Neural cell (in vitro differentiated cells): Measurements from ENCODE around the gene TPCN1. TPM values are rescaled to one million over a fixed set of nuclear protein-coding genes. Genes with fewer than 3 reads are reported as not detected.

Source experiments
- H2AFZ ChIP-seq: fragments of 200-600, 300-800 bp; sonication (generic), shearing (Covaris generic); 2 replicates; pipeline ENCODE4 v1.6.0; 2014; ENCODE audit warnings: low read depth, mild to moderate bottlenecking, antibody characterized with exemption, low read length, moderate library complexity
- H3F3A ChIP-seq: fragments of 200-600 bp; shearing (Covaris generic); 2 replicates; pipeline ENCODE4 v1.6.1; 2016; ENCODE audit warnings: mild to moderate bottlenecking, moderate library complexity, mixed read lengths, antibody characterized with exemption, low read length; ENCODE audit not compliant: insufficient read depth, poor library complexity, severe bottlenecking
- H3K27ac ChIP-seq: fragments of 200-600, 300-800 bp; sonication (generic), shearing (Covaris generic); 2 replicates; pipeline ENCODE4 v1.5.1; 2014; ENCODE audit warnings: mild to moderate bottlenecking, low read length, moderate library complexity
- H3K27me3 ChIP-seq: fragments of 300-800, 200-600 bp; sonication (generic), shearing (Covaris generic); 2 replicates; pipeline ENCODE4 v1.6.0; 2014; ENCODE audit warnings: mild to moderate bottlenecking, low read depth, low read length, moderate library complexity; ENCODE audit not compliant: insufficient read depth
- H3K36me3 ChIP-seq: fragments of 300-800, 200-600 bp; sonication (generic), shearing (Covaris generic); 2 replicates; pipeline ENCODE4 v1.5.1; 2014; ENCODE audit warnings: mild to moderate bottlenecking, antibody characterized with exemption, low read length, moderate library complexity; ENCODE audit not compliant: insufficient read depth
- H3K4me2 ChIP-seq: fragments of 300-800, 200-600 bp; sonication (generic), shearing (Covaris generic); 2 replicates; pipeline ENCODE4 v1.6.0; 2014; ENCODE audit warnings: mild to moderate bottlenecking, low read length
- H3K4me3 ChIP-seq: fragments of 300-800, 200-600 bp; sonication (generic), shearing (Covaris generic); 2 replicates; pipeline ENCODE4 v1.5.1; 2014; ENCODE audit warnings: mild to moderate bottlenecking, low read length, moderate library complexity
- H3K79me2 ChIP-seq: fragments of 200-600 bp; shearing (Covaris generic); replicated peaks from 2 replicates; pipeline ENCODE4 v1.6.0; 2014; ENCODE audit warnings: mild to moderate bottlenecking, low read length, moderate library complexity; ENCODE audit not compliant: insufficient read depth
- H3K9ac ChIP-seq: fragments of 300-800, 200-600 bp; sonication (generic), shearing (Covaris generic); 2 replicates; pipeline ENCODE4 v1.6.1; 2016; ENCODE audit warnings: mild to moderate bottlenecking, low read length, mixed read lengths
- H3K9me2 ChIP-seq: fragments of 200-600 bp; shearing (Covaris generic); 2 replicates; pipeline ENCODE4 v1.6.1; 2016; ENCODE audit warnings: mild to moderate bottlenecking, low read length, mixed read lengths; ENCODE audit not compliant: insufficient read depth
- H3K9me3 ChIP-seq: fragments of 200-600, 300-800 bp; sonication (generic), shearing (Covaris generic); 2 replicates; pipeline ENCODE4 v1.6.1; 2016; ENCODE audit warnings: mild to moderate bottlenecking, mixed run types, low read length, moderate library complexity, mixed read lengths
- H4K20me1 ChIP-seq: fragments of 200-600 bp; shearing (Covaris generic); 2 replicates; pipeline ENCODE4 v1.6.1; 2016; ENCODE audit warnings: mild to moderate bottlenecking, mixed run types; ENCODE audit not compliant: insufficient read depth
- EP300 ChIP-seq: fragments of 450-650 bp; conservative IDR thresholded peaks from 2 replicates; pipeline ENCODE4 v1.6.1; 2014; ENCODE audit warnings: antibody characterized with exemption, mild to moderate bottlenecking, moderate library complexity; ENCODE audit not compliant: poor library complexity, severe bottlenecking
- EZH2 ChIP-seq: fragments of 200-600, 300-800 bp; shearing (Covaris generic), sonication (generic); IDR thresholded peaks from 2 replicates; pipeline ENCODE4 v1.6.1; 2014; ENCODE audit warnings: antibody characterized with exemption, low read length, borderline replicate concordance, mild to moderate bottlenecking; ENCODE audit not compliant: insufficient read depth, poor library complexity, severe bottlenecking
- MXI1 ChIP-seq: fragments of 450-650 bp; conservative IDR thresholded peaks from 2 replicates; pipeline ENCODE4 v1.6.1; 2014; ENCODE audit warnings: antibody characterized with exemption, mild to moderate bottlenecking; ENCODE audit not compliant: poor library complexity, severe bottlenecking
- POLR2AphosphoS5 ChIP-seq: IDR thresholded peaks from 2 replicates; pipeline ENCODE4 v1.6.1; 2012
- RAD21 ChIP-seq: fragments of 450-650 bp; conservative IDR thresholded peaks from 2 replicates; pipeline ENCODE4 v1.6.1; 2014; ENCODE audit warnings: antibody characterized with exemption, mild to moderate bottlenecking, moderate library complexity
- SMC3 ChIP-seq: fragments of 450-650 bp; conservative IDR thresholded peaks from 2 replicates; pipeline ENCODE4 v1.6.1; 2014; ENCODE audit warnings: antibody characterized with exemption, mild to moderate bottlenecking, moderate library complexity; ENCODE audit not compliant: poor library complexity
- TAF1 ChIP-seq: IDR thresholded peaks from 2 replicates; pipeline ENCODE4 v1.6.1; 2012; ENCODE audit warnings: low read depth
- polyA plus RNA-seq: library from polyadenylated mRNA; depleted of rRNA; stranded (reverse); fragments of >200 nt; gene quantifications from 2 replicates; pipeline ENCODE4 v1.2.3, GENCODE V29; 2014
- TF ChIP-seq, protein P1 (sequence below): IDR thresholded peaks from 2 replicates; pipeline ENCODE4 v1.6.1; 2012; ENCODE audit warnings: borderline replicate concordance
- TF ChIP-seq, protein P2 (sequence below): fragments of 450-650 bp; IDR thresholded peaks from 2 replicates; pipeline ENCODE4 v1.5.1; 2014; ENCODE audit warnings: antibody characterized with exemption, mild to moderate bottlenecking, moderate library complexity; ENCODE audit not compliant: poor library complexity, severe bottlenecking

Gene TPCN1
- polyA plus RNA-seq, 1 donor from 2014 or later: 4.0 TPM

DNA sequence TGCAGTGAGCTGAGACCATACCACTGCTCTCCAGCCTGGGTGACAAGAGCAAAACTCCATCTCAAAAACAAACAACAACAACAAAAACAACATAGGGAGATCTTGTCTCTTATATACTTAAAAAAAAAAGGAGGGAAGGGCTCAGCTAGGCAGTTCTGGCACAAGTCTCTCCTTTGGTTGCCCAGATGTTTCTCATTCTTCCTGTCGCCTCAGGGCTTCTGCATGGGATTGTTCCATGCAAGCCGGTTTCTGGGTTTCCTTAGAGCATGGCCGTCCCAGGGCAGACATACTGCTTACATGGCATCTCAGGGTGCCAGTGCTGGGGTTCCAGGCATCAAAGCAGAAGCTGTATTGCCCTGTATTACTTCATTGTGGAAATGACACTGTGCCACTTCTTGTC is 118.8 kb downstream of the TPCN1 start:
- no peak overlapping the region for H3K4me2 ChIP-seq
- no peaks in the 10 kb centered on the region for H4K20me1 ChIP-seq
- H3K27me3 ChIP-seq: peaks cover 9% of the 10 kb centered on the region
- H3K9ac ChIP-seq: no peak overlapping the region
- H3K36me3 ChIP-seq: no peaks in the 10 kb centered on the region
- H2AFZ ChIP-seq: no peak overlapping the region
- H3K9me3 ChIP-seq: no peaks in the 10 kb centered on the region
- no peaks in the 10 kb centered on the region for H3K9me2 ChIP-seq
- no peaks in the 10 kb centered on the region for H3K79me2 ChIP-seq
- no peak overlapping the region for H3K4me3 ChIP-seq
- no peak for TF ChIP-seq TAF1
- no peak for TF ChIP-seq EZH2
- no peak overlapping the region for H3K27ac ChIP-seq
- H3F3A ChIP-seq: no peaks in the 10 kb centered on the region

DNA sequence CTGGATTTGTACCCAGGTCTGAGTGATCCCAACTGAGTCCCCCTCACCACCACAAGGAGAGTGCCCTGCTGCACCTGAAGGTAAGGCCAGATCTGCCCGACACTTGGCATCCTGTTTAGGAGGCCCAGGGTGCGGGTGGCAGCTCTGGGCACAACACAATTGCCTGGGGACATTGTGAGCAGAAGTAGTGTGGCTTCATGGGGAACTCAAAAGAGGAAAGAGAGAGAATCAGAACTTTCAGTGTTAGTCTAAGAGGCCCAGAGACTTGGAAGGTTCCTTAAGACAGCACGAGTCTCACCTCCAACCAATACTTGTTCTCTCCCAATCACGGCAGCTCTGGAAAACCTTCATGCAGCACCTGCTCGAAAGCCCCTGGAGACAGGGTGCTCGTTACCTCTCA is 120.3 kb downstream of the TPCN1 start:
- no peaks in the 10 kb centered on the region for H3K9me2 ChIP-seq
- no peaks in the 10 kb centered on the region for H3K79me2 ChIP-seq
- no peak overlapping the region for H3K9ac ChIP-seq
- H3K27ac ChIP-seq: no peak overlapping the region
- H3F3A ChIP-seq: no peaks in the 10 kb centered on the region
- no peak overlapping the region for H3K4me3 ChIP-seq
- H3K9me3 ChIP-seq: no peaks in the 10 kb centered on the region
- H2AFZ ChIP-seq: no peak overlapping the region
- H4K20me1 ChIP-seq: no peaks in the 10 kb centered on the region
- no peaks in the 10 kb centered on the region for H3K27me3 ChIP-seq
- no peak for TF ChIP-seq SMC3
- TF ChIP-seq POLR2AphosphoS5: no peak
- TF ChIP-seq MXI1: no peak
- no peaks in the 10 kb centered on the region for H3K36me3 ChIP-seq
- no peak overlapping the region for H3K4me2 ChIP-seq

DNA sequence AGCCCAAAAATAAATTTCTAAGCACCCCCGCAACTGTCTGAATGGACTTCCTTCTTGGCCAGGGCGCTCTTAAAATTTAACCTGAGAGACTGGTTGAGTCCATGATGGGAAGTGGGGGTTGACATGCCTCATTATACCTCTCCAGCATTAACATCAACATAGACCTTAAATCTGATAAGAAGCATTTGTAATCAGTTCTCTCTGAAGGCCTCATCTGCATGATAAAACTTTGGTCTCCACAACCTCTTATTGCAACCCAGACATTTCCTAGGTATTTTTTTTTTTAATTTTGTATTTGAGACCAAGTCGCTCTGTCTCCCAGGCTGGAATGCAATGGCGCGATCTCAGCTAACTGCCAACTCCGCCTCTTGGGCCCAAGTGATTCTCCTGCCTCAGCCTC is 124.1 kb downstream of the TPCN1 start:
- no peaks in the 10 kb centered on the region for H3K27me3 ChIP-seq
- H3K4me3 ChIP-seq: no peak overlapping the region
- no peak overlapping the region for H3K4me2 ChIP-seq
- no peaks in the 10 kb centered on the region for H3K79me2 ChIP-seq
- H3K9ac ChIP-seq: no peak overlapping the region
- TF ChIP-seq EZH2 (no peak), POLR2AphosphoS5 (no peak), TAF1 (no peak), SMC3 (no peak), RAD21 (no peak), MXI1 (no peak), EP300 (no peak)
- TF ChIP-seq, protein P1, sequence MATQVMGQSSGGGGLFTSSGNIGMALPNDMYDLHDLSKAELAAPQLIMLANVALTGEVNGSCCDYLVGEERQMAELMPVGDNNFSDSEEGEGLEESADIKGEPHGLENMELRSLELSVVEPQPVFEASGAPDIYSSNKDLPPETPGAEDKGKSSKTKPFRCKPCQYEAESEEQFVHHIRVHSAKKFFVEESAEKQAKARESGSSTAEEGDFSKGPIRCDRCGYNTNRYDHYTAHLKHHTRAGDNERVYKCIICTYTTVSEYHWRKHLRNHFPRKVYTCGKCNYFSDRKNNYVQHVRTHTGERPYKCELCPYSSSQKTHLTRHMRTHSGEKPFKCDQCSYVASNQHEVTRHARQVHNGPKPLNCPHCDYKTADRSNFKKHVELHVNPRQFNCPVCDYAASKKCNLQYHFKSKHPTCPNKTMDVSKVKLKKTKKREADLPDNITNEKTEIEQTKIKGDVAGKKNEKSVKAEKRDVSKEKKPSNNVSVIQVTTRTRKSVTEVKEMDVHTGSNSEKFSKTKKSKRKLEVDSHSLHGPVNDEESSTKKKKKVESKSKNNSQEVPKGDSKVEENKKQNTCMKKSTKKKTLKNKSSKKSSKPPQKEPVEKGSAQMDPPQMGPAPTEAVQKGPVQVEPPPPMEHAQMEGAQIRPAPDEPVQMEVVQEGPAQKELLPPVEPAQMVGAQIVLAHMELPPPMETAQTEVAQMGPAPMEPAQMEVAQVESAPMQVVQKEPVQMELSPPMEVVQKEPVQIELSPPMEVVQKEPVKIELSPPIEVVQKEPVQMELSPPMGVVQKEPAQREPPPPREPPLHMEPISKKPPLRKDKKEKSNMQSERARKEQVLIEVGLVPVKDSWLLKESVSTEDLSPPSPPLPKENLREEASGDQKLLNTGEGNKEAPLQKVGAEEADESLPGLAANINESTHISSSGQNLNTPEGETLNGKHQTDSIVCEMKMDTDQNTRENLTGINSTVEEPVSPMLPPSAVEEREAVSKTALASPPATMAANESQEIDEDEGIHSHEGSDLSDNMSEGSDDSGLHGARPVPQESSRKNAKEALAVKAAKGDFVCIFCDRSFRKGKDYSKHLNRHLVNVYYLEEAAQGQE: no peak
- TF ChIP-seq, protein P2, sequence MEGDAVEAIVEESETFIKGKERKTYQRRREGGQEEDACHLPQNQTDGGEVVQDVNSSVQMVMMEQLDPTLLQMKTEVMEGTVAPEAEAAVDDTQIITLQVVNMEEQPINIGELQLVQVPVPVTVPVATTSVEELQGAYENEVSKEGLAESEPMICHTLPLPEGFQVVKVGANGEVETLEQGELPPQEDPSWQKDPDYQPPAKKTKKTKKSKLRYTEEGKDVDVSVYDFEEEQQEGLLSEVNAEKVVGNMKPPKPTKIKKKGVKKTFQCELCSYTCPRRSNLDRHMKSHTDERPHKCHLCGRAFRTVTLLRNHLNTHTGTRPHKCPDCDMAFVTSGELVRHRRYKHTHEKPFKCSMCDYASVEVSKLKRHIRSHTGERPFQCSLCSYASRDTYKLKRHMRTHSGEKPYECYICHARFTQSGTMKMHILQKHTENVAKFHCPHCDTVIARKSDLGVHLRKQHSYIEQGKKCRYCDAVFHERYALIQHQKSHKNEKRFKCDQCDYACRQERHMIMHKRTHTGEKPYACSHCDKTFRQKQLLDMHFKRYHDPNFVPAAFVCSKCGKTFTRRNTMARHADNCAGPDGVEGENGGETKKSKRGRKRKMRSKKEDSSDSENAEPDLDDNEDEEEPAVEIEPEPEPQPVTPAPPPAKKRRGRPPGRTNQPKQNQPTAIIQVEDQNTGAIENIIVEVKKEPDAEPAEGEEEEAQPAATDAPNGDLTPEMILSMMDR: no peak
- H3K27ac ChIP-seq: no peak overlapping the region
- no peaks in the 10 kb centered on the region for H3K9me2 ChIP-seq
- no peaks in the 10 kb centered on the region for H3K36me3 ChIP-seq
- H3F3A ChIP-seq: no peaks in the 10 kb centered on the region
- no peaks in the 10 kb centered on the region for H3K9me3 ChIP-seq
- H2AFZ ChIP-seq: no peak overlapping the region
- H4K20me1 ChIP-seq: no peaks in the 10 kb centered on the region
